ENCODE measurements around the gene PDS5A. TPM values are rescaled to one million over a fixed set of nuclear protein-coding genes. Genes with fewer than 3 reads are reported as not detected.
A peak's percentile ranks its signal among the peaks of the same experiment; 100 is the strongest.
"Not testable (repeated sequence)": the region's sequence is repeated elsewhere in the genome, so short reads cannot be mapped to it uniquely, and the experiment has no call there.

The PDS5A gene
- total RNA-seq, 1 donor: 85.1 TPM

DNA sequence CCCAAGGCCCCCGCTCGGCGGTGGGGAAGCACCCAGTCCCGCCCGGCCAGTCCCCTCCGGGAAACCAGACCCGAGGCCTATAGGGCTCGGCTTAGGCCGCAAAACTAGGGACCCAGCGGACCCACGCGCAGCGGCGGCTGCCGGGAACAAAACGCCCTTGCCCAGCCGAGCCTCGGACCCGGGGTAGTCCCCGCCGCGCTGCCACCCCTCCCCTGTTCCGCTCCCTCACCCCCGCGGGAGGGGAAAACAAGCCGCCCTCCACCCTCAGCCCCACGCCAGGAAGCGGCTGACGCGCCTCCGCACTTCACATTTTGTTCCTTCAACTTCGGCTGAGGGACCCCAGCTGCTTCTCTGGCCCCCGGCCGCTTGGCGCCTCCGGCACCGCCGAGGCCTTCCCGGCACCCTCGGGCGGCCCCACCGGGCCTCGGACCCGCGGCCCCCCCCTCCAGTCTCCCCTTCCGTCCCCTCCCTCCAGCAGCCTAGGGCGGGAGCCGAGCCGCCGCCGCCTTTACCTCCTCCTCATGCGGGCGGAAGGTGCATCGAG, 694 bp downstream of the PDS5A start:
- TF ChIP-seq, protein P1, sequence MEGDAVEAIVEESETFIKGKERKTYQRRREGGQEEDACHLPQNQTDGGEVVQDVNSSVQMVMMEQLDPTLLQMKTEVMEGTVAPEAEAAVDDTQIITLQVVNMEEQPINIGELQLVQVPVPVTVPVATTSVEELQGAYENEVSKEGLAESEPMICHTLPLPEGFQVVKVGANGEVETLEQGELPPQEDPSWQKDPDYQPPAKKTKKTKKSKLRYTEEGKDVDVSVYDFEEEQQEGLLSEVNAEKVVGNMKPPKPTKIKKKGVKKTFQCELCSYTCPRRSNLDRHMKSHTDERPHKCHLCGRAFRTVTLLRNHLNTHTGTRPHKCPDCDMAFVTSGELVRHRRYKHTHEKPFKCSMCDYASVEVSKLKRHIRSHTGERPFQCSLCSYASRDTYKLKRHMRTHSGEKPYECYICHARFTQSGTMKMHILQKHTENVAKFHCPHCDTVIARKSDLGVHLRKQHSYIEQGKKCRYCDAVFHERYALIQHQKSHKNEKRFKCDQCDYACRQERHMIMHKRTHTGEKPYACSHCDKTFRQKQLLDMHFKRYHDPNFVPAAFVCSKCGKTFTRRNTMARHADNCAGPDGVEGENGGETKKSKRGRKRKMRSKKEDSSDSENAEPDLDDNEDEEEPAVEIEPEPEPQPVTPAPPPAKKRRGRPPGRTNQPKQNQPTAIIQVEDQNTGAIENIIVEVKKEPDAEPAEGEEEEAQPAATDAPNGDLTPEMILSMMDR (IDR thresholded peaks at IDR 0.05; ENCODE audit: insufficient read depth, low read depth, low read length): no peak
- peak; percentile 27 for DNase-seq (ENCODE audit: low read depth)
- H3K4me3 ChIP-seq (ENCODE audit: low read depth, low read length): peak overlapping the region; percentile 92

DNA sequence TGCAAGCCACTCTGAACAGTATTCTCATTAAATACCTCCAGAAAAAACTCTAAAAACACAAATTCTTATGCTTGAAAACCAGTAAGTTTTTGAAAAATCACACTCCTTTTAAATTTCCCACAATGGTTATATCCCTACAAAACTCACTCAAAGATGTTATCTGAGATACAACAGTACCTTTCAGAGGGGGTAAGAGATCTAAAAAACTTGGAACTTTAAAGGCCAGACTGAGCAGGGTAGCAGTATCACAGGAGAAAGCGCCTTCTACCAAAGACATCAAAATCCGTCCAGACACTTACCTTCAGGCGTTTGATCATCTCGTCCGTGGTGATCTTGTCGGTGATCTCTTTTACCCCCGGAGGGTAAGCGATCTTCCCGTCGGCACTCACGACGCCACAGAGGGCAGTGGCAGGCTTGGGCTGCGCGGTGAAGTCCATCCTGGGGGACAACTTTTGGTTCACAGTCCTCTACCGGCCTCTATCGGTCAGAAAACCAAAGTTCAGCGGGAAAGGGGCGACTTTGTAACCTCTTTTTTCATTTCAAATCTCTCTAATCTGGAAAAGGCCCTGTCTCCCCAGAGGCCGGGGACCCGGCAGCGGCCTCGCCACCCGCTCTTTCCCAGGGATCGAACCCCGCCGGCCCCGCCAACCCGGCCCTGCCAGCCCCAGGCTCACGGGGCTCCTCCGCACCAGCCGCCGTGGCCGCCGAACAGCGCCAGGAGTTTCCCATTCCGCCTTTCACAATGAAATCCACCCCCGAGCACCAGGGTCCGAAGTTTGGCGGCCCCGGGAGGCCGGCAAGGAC, 1.4 kb downstream of the PDS5A start:
- TF ChIP-seq, protein P1 (IDR thresholded peaks at IDR 0.05; ENCODE audit: insufficient read depth, low read depth, low read length): peak; percentile 90
- DNase-seq (ENCODE audit: low read depth): peak; percentile 85
- peak overlapping the region; percentile 92 for H3K4me3 ChIP-seq (ENCODE audit: low read depth, low read length)

DNA sequence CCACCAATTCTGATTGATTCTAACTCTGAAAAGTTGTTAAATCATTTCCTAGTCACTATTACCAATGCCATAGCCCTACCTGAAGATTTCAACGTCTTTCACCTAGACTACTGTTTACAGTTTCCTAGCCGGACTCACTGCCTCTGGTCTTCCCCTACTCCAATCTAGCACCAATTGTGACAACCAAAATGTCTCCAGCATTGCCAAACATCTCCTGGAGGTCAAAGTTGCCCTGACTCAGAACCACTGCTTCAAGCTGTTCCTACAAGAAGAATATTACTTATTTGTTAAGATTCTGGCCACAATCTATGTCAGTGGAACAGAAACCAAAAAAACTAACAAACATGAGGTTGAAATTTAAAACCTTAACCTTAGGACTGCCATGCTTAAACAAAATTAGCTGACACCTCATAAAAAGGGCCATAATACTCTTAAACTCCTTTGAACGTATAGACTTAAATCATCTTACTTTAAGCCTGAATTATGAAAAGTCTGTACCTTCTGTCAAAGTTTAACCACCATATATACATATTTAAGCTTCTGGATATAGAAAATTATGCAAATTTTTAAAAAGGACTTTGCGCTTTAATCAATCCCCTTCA, 2.1 kb downstream of the PDS5A start:
- peak; percentile 79 for DNase-seq (ENCODE audit: low read depth)
- H3K4me3 ChIP-seq (ENCODE audit: low read depth, low read length): peak overlapping the region; percentile 92
- TF ChIP-seq, protein P1 (IDR thresholded peaks at IDR 0.05; ENCODE audit: insufficient read depth, low read depth, low read length): no peak

DNA sequence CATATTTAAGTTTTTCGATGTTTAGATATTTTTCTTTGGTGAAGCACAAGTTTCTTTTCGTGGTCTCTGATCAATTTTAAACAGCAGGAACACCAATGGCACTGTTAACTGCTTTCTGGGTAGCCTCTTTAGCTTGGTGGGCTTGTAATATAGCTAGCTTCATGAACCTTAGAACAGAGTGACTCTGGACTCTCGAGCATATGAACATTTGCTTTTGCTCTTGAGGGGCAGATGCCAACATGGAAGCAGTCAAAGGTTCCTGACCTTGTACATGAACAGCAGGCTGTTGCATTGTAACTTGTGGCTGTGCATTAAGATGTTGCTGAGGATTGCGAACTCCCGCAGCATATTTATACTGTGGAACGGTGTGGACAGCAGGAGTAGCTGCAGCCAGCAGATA, 4.7 kb downstream of the PDS5A start:
- not testable (repeated sequence) for H3K4me3 ChIP-seq (ENCODE audit: low read depth, low read length); DNase-seq (ENCODE audit: low read depth)

DNA sequence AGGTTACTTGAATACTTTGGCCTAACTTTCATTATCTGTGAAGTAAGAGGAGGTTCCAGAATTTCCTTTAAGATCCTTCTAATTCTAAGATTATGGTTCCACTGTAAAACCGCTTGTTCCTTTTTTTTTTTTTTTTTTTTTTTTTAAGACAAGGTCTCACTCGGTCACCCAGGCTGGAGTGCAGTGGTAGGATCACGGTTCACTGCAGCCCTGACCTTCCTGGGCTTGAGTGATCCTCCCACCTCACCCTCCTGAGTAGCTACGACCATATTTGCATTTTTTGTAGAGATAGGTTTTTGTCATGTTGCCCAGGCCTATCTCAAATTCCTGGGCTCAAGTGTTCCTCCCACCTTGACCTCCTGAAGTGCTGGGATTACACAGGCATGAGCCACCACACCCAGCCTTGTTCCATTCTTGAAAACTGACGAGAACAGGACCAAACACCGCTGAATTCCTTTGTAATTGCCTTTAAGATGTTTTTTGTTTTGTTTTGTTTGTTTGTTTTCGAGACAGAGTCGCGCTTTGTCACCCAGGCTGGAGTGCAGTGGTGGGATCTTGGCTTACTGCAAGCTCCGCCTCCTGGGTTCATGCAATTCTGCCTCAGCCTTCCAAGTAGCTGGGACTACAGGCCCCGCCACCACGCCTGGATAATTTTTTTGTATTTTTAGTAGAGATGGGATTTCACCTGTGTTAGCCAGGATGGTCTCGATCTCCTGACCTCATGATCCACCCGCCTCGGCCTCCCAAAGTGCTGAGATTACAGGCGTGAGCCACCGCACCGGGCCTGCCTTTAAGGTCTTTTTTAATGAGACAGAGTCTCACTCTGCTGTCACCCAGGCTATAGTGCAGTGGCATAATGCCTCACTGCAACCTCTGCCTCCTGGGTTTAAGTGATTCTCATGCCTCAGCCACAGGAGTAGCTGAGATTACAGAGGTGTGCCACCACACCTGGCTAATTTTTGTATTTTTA, 6.8 kb downstream of the PDS5A start:
- TF ChIP-seq, protein P1 (IDR thresholded peaks at IDR 0.05; ENCODE audit: insufficient read depth, low read depth, low read length): no peak
- peak; percentile 41 for DNase-seq (ENCODE audit: low read depth)

DNA sequence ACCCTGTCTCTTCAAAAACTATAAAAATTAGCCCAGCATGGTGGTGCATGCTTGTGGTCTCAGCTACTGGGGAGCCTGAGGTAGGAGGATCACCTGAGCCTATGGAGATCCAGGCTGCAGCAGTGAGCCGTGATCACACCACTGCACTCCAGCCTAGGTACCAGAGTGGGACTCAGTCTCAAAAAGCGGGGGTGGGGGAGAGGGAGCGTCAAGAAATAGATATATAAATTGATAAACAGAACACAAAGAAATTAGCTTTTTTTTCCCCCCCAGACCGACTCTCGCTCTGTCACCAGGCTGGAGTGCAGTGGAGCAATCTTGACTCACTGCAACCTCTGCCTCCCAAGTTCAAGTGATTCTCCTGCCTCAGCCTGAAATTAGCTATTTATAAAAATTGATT, 14.1 kb downstream of the PDS5A start:
- TF ChIP-seq, protein P1 (IDR thresholded peaks at IDR 0.05; ENCODE audit: insufficient read depth, low read depth, low read length): no peak
- H3K4me3 ChIP-seq (ENCODE audit: low read depth, low read length): no peak overlapping the region
- DNase-seq (ENCODE audit: low read depth): no peak

More for the DNA sequence above, 6.8 kb downstream of the PDS5A start:
- no peak overlapping the region for H3K4me3 ChIP-seq (ENCODE audit: low read depth, low read length)
